ENCODE results near the gene KIFC1. TPM values are rescaled to one million over a fixed set of nuclear protein-coding genes. Genes with fewer than 3 reads are reported as not detected.

Gene KIFC1
- total and polyA plus RNA-seq, 2 donors from 2014 or later: 2.3 TPM; not detected in 1

GRCh38 chr6:33404884-33405283 lies 13.3 kb downstream of the KIFC1 start:
- Histone ChIP-seq H3K9ac (ENCODE audit: low read length in 3 of 3) (no peak overlapping the region), H3K9me3 (ENCODE audit: control insufficient read depth in 2 of 3, insufficient read depth in 1 of 3, low read length in 3 of 3) (no peaks in the 10 kb centered on the region), H3K27ac (ENCODE audit: low read depth in 2 of 2, low read length in 2 of 2) (no peak overlapping the region), H3K4me1 (ENCODE audit: control insufficient read depth in 2 of 3, insufficient read depth in 2 of 3, low read depth in 1 of 3, low read length in 3 of 3) (peaks cover 0 to 7% (median 0%) of the 10 kb centered on the region in 3 donors), H3K4me3 (ENCODE audit: low read length in 3 of 3) (no peak overlapping the region), H3K27me3 (ENCODE audit: control insufficient read depth, insufficient read depth, low read length) (no peaks in the 10 kb centered on the region), H3K36me3 (ENCODE audit: control insufficient read depth in 2 of 3, insufficient read depth in 3 of 3, low read length in 3 of 3) (no peaks in the 10 kb centered on the region)
- intact Hi-C loops (cut with DNase I): no loop called here
- TF ChIP-seq CTCF (IDR thresholded peaks at IDR 0.05; ENCODE audit: borderline replicate concordance, extremely low read depth, insufficient read depth): no peak
- peak in 1 of 5 donors; percentile 61 for DNase-seq
- no peak for FAIRE-seq

DNA sequence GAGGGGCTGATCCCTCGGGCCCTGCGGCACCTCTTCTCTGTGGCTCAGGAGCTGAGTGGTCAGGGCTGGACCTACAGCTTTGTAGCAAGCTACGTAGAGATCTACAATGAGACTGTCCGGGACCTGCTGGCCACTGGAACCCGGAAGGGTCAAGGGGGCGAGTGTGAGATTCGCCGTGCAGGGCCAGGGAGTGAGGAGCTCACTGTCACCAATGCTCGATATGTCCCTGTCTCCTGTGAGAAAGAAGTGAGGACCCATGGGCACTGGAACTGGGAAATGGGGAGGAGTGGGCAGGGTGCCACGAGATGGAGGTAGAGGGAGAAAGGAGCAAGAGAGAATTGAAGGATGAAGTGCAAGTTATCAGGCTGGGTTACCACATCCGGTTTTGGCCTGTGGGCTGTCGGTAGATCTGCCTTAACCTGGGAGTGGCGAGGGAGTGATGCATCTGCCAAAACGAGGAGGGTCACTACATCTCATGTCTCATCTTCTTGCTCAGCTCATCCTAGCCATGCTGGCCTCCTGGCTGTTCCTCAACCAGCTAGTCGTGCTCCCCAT lies 13.8 kb downstream of the KIFC1 start:
- no peak overlapping the region for H3K4me3 ChIP-seq (ENCODE audit: low read length in 3 of 3)
- no peak overlapping the region for H3K27ac ChIP-seq (ENCODE audit: low read depth in 2 of 2, low read length in 2 of 2)
- peak in 1 of 5 donors; percentile 40 for DNase-seq
- H3K27me3 ChIP-seq (ENCODE audit: control insufficient read depth, insufficient read depth, low read length): no peaks in the 10 kb centered on the region
- peaks cover 0 to 7% (median 0%) of the 10 kb centered on the region in 3 donors for H3K4me1 ChIP-seq (ENCODE audit: control insufficient read depth in 2 of 3, insufficient read depth in 2 of 3, low read depth in 1 of 3, low read length in 3 of 3)
- intact Hi-C loops (cut with DNase I): no loop called here
- no peaks in the 10 kb centered on the region for H3K36me3 ChIP-seq (ENCODE audit: control insufficient read depth in 2 of 3, insufficient read depth in 3 of 3, low read length in 3 of 3)
- no peak for FAIRE-seq
- H3K9ac ChIP-seq (ENCODE audit: low read length in 3 of 3): no peak overlapping the region
- H3K9me3 ChIP-seq (ENCODE audit: control insufficient read depth in 2 of 3, insufficient read depth in 1 of 3, low read length in 3 of 3): no peaks in the 10 kb centered on the region
- TF ChIP-seq CTCF (IDR thresholded peaks at IDR 0.05; ENCODE audit: borderline replicate concordance, extremely low read depth, insufficient read depth): no peak

DNA sequence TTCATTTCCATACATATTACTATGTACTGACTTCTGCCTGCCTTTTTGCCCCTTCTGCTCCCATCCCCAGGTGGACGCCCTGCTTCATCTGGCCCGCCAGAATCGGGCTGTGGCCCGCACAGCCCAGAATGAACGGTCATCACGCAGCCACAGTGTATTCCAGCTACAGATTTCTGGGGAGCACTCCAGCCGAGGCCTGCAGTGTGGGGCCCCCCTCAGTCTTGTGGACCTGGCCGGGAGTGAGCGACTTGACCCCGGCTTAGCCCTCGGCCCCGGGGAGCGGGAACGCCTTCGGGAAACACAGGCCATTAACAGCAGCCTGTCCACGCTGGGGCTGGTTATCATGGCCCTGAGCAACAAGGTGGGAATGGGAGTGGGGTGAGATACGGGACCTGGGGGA lies 14.5 kb downstream of the KIFC1 start:
- TF ChIP-seq CTCF (IDR thresholded peaks at IDR 0.05; ENCODE audit: borderline replicate concordance, extremely low read depth, insufficient read depth): no peak
- no peak for FAIRE-seq

More for the DNA sequence above, 14.5 kb downstream of the KIFC1 start:
- Histone ChIP-seq H3K4me1 (ENCODE audit: control insufficient read depth in 2 of 3, insufficient read depth in 2 of 3, low read depth in 1 of 3, low read length in 3 of 3) (peaks cover 0 to 7% (median 0%) of the 10 kb centered on the region in 3 donors), H3K9ac (ENCODE audit: low read length in 3 of 3) (no peak overlapping the region), H3K36me3 (ENCODE audit: control insufficient read depth in 2 of 3, insufficient read depth in 3 of 3, low read length in 3 of 3) (no peaks in the 10 kb centered on the region), H3K9me3 (ENCODE audit: control insufficient read depth in 2 of 3, insufficient read depth in 1 of 3, low read length in 3 of 3) (no peaks in the 10 kb centered on the region), H3K27me3 (ENCODE audit: control insufficient read depth, insufficient read depth, low read length) (no peaks in the 10 kb centered on the region), H3K4me3 (ENCODE audit: low read length in 3 of 3) (no peak overlapping the region), H3K27ac (ENCODE audit: low read depth in 2 of 2, low read length in 2 of 2) (no peak overlapping the region)
- DNase-seq: peak in 1 of 5 donors; percentile 74
- intact Hi-C loops (cut with DNase I): no loop called here
